Omental fat pad (tissue), 4 donors: ENCODE measurements around the gene ADAMTSL3. TPM values are rescaled to one million over a fixed set of nuclear protein-coding genes. Genes with fewer than 3 reads are reported as not detected.

Experiments used
- ATAC-seq: fragments of 150-250 bp; one replicate; pipeline ENCODE4 v1.9.1; 2016; ENCODE audit warnings: mild to moderate bottlenecking, moderate library complexity; ENCODE audit not compliant: low FRiP score
- DNase-seq: peaks from one replicate; pipeline ENCODE4 v3.0.0-alpha.2; 2019; ENCODE audit warnings: low spot score
- CTCF ChIP-seq, 3 donors: fragments of 450-650 bp; IDR thresholded peaks; one replicate each; pipeline ENCODE4 v1.5.1; 2016 to 2017; ENCODE audit warnings: antibody characterized with exemption in 3 of 3, mild to moderate bottlenecking in 3 of 3, moderate library complexity in 2 of 3
- total RNA-seq, 4 donors: library from RNA; depleted of rRNA; stranded (reverse); fragments of >200 nt; gene quantifications; one replicate each; pipeline ENCODE4 v1.1.0, GENCODE V29; 2016

The ADAMTSL3 gene
- total RNA-seq, 4 donors from 2014 or later = 4.9 to 28.1 (median 8.4) TPM

GRCh38 chr15:83897037-83897436 lies 243.1 kb downstream of the ADAMTSL3 start:
- no peak for TF ChIP-seq CTCF (IDR thresholded peaks at IDR 0.05)
- ATAC-seq (no peak), DNase-seq (no peak)

GRCh38 chr15:83898361-83898760 lies 244.4 kb downstream of the ADAMTSL3 start:
- ATAC-seq (no peak), DNase-seq (no peak)
- TF ChIP-seq CTCF (IDR thresholded peaks at IDR 0.05) = no peak

DNA sequence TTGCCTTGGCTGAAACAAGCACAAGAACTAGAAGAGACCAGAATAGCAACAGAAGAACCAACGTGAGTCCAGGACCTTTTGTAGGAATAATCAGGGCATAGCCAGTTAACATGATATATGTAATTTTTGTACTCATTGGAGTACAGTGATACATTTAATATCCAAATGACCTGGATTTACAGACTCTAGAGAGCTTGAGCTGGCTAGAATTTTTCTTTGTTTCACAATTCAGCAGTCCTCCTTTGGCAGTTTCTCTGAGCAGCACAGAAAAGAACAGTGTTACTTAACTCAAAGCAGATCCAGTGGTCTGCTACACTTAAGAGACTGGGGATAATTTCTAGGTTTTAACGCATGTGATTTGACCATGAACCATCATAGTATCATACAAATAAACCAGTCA lies 245.7 kb downstream of the ADAMTSL3 start:
- no peak for TF ChIP-seq CTCF (IDR thresholded peaks at IDR 0.05)
- DNase-seq = no peak
- ATAC-seq = no peak

- no peak for DNase-seq
Measured at GRCh38 chr15:83904107-83905040, 250.5 kb downstream of the ADAMTSL3 start.

GRCh38 chr15:83905556-83906273 lies 251.8 kb downstream of the ADAMTSL3 start:
- ATAC-seq = no peak
- no peak for TF ChIP-seq CTCF (IDR thresholded peaks at IDR 0.05)
- no peak for DNase-seq

More at GRCh38 chr15:83904107-83905040, 250.5 kb downstream of the ADAMTSL3 start:
- no peak for TF ChIP-seq CTCF (IDR thresholded peaks at IDR 0.05)
- ATAC-seq = no peak

GRCh38 chr15:83911345-83911744 lies 257.4 kb downstream of the ADAMTSL3 start:
- DNase-seq (no peak), ATAC-seq (no peak)
- no peak for TF ChIP-seq CTCF (IDR thresholded peaks at IDR 0.05)
